Thoracic aorta (tissue), 2 donors: ENCODE data around the gene POU3F1. TPM values are rescaled to one million over a fixed set of nuclear protein-coding genes. Genes with fewer than 3 reads are reported as not detected.

Source experiments
- ATAC-seq: fragments of 150-250 bp; one replicate; pipeline ENCODE4 v1.8.0; 2017; ENCODE audit warnings: low read depth; ENCODE audit not compliant: insufficient number of reproducible peaks, low FRiP score
- DNase-seq: peaks from one replicate; pipeline ENCODE4 v3.0.0-alpha.2; 2020; ENCODE audit warnings: low spot score
- H3K27ac ChIP-seq, 2 donors: fragments of 200-600 bp; sonication (generic); 1 replicate in 1 of 2; 2 replicates in 1 of 2; pipeline ENCODE4 v1.5.1; 2016; ENCODE audit warnings: mild to moderate bottlenecking in 2 of 2, moderate library complexity in 2 of 2
- H3K27me3 ChIP-seq: fragments of 200-600 bp; sonication (generic); replicated peaks from 2 replicates; pipeline ENCODE4 v1.6.0; 2016; ENCODE audit warnings: mild to moderate bottlenecking; ENCODE audit not compliant: insufficient read depth
- H3K36me3 ChIP-seq: fragments of 200-600 bp; sonication (generic); one replicate; pipeline ENCODE4 v1.5.1; 2016
- H3K4me1 ChIP-seq, 2 donors: fragments of 200-600 bp; sonication (generic); 1 replicate in 1 of 2; 2 replicates in 1 of 2; pipeline versions ENCODE4 v1.5.1 to v1.6.0; 2016; ENCODE audit warnings: low read depth in 2 of 2, mild to moderate bottlenecking in 1 of 2; ENCODE audit not compliant: control insufficient read depth in 1 of 2
- H3K4me3 ChIP-seq: fragments of 200-600 bp; sonication (generic); 2 replicates; pipeline ENCODE4 v1.5.1; 2016; ENCODE audit warnings: mild to moderate bottlenecking
- H3K9me3 ChIP-seq: fragments of 200-600 bp; sonication (generic); 2 replicates; pipeline ENCODE4 v1.5.1; 2016
- total RNA-seq, 2 donors: library from RNA; depleted of rRNA; stranded (reverse); fragments of >200 nt; gene quantifications; one replicate each; pipeline versions ENCODE4 v1.1.0 to v1.2.3, GENCODE V29; 2016
- TF ChIP-seq, protein P1 (sequence below): fragments of 200-600 bp; sonication (generic); IDR thresholded peaks from one replicate; pipeline ENCODE4 v1.5.1; 2019; ENCODE audit warnings: antibody characterized with exemption

The POU3F1 gene
- total RNA-seq, 2 donors from 2014 or later = not detected

DNA sequence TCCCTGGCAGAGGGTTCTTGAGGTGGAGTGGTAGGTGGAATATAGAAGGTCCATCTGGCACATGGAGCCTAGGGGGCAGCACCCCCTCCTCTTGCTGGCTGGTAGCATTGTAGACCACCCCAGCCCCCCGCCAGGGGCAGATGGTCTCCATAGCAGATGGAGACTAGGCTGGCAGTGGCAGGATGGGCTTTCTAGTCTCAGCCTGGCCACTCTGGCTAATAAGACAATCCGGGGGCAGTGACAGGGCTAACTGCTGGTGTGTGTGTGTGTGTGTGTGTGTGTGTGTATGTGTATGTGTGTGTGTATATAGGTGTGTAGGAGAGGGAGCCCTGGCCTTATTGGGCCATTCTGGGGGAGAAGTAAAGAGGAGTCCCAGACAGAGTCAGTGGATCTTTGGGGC lies 17.9 kb downstream of the POU3F1 start:
- no peak overlapping the region for H3K27ac ChIP-seq
- H3K9me3 ChIP-seq = no peaks in the 10 kb centered on the region
- ATAC-seq (no peak), DNase-seq (no peak)
- no peaks in the 10 kb centered on the region for H3K27me3 ChIP-seq
- peaks cover 21% of the 10 kb centered on the region for H3K36me3 ChIP-seq
- TF ChIP-seq, protein P1, sequence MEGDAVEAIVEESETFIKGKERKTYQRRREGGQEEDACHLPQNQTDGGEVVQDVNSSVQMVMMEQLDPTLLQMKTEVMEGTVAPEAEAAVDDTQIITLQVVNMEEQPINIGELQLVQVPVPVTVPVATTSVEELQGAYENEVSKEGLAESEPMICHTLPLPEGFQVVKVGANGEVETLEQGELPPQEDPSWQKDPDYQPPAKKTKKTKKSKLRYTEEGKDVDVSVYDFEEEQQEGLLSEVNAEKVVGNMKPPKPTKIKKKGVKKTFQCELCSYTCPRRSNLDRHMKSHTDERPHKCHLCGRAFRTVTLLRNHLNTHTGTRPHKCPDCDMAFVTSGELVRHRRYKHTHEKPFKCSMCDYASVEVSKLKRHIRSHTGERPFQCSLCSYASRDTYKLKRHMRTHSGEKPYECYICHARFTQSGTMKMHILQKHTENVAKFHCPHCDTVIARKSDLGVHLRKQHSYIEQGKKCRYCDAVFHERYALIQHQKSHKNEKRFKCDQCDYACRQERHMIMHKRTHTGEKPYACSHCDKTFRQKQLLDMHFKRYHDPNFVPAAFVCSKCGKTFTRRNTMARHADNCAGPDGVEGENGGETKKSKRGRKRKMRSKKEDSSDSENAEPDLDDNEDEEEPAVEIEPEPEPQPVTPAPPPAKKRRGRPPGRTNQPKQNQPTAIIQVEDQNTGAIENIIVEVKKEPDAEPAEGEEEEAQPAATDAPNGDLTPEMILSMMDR = no peak
- no peak overlapping the region for H3K4me3 ChIP-seq
- H3K4me1 ChIP-seq = peaks cover 15 to 23% of the 10 kb centered on the region in 2 donors

DNA sequence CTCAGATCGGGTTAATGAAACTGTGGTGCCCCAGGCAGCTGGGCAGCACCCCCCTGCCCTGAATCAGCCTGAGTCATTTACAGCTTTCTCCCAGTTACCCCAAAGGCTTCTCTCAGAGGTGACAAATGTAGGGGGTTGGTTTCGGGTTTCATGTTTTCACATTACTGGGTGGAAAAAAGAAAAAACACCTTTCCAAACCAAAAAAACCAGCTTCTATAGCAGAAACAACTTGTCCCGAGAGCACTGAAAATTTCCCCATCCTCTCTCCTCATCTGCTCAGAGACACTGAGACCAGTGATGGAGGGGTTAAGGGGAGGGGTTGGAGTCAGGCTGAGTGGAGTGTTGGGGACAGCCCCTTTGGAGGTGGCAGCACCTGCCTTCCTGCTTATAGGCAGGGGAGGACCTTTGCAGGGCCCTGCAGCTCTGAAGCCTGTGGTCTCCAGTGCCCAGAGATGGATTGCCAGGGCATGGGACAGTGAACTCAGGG lies 18.4 kb downstream of the POU3F1 start:
- TF ChIP-seq, protein P1 = no peak
- no peak for ATAC-seq
- Histone ChIP-seq H3K27me3 (no peaks in the 10 kb centered on the region), H3K27ac (no peak overlapping the region), H3K36me3 (peaks cover 25% of the 10 kb centered on the region), H3K4me1 (peaks cover 15 to 23% of the 10 kb centered on the region in 2 donors), H3K9me3 (no peaks in the 10 kb centered on the region), H3K4me3 (no peak overlapping the region)
- DNase-seq = no peak

DNA sequence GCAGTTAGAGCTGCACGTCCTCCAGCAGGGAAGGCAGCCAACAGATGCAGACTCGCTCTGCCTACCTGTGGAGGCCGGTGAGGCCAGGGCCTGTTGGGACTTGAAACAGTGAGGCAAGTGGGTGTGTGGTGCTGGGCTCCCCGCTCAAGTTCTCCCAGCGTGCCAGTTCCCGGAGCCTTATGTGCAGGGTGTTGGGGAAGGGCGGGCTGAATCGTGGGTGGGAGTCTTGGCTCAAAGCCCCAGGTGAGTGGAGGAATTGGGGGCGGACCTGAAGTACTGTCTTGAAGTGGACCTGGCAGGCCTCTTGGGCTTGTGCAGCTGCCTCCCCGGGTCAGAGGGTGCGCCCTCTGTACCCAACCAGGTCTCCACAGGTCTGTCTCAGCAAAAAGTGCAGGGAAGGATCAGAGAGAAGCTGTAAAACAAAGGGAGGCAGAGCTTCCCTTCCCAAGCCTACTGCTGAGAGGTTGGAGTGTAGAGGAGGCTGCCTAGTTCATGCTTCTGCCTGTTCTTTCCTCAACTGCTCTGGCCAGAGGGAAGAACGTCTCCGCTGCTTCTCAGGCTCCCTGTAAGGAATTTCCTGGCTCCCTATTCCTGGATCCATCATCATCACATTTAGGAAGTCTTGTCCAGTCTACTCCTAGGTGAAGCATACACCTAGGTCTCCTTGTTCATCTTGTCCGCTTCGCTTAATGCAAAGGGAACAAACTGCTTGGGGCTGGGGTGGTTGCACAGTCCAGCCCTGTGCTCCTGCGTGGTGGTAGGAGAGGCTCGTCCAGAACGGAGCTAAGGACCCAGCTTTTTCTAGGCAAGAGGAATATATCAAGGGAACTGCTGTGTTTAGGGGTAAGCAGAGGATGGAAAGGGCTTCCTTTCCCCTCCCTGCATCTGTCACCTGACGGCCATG lies 19.1 kb downstream of the POU3F1 start:
- no peak for DNase-seq
- H3K4me1 ChIP-seq = peaks cover 15 to 23% of the 10 kb centered on the region in 2 donors
- no peaks in the 10 kb centered on the region for H3K27me3 ChIP-seq
- TF ChIP-seq, protein P1 = no peak
- peaks cover 32% of the 10 kb centered on the region for H3K36me3 ChIP-seq
- H3K9me3 ChIP-seq = no peaks in the 10 kb centered on the region
- no peak for ATAC-seq
- no peak overlapping the region for H3K4me3 ChIP-seq
- no peak overlapping the region for H3K27ac ChIP-seq

DNA sequence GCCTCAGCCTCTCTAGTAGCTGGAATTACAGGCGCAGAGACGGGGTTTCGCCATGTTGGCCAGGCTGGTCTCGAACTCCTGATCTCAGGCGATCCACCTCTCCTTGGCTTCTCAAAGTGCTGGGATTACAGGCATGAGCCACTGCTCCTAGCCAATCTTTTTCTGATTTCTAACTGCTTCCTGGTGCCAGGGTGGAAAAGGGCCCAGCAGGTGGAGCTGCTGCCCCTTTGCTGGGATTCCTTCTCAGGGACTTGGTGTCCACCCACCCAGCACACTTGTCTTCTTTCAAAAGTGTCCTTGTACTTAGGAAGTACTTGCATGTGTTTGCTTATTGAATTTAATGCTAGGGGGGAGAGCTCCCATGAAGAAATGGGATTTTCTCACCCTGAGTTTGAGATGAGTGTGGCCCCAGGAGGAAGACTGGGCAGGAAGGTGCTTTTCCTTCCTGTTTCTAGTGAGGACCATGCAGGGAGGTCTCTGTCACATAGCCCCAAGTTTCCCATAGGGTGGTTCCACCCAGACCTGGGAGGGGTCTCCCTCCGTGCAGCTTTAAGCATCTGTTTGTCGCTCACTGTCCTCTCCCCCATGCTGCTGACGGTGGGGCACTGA lies 19.9 kb downstream of the POU3F1 start:
- no peak overlapping the region for H3K27ac ChIP-seq
- DNase-seq (no peak), ATAC-seq (no peak)
- H3K4me3 ChIP-seq = no peak overlapping the region
- H3K36me3 ChIP-seq = peaks cover 39% of the 10 kb centered on the region
- H3K27me3 ChIP-seq = no peaks in the 10 kb centered on the region
- H3K4me1 ChIP-seq = peaks cover 15 to 23% of the 10 kb centered on the region in 2 donors
- TF ChIP-seq, protein P1 = no peak
- no peaks in the 10 kb centered on the region for H3K9me3 ChIP-seq

DNA sequence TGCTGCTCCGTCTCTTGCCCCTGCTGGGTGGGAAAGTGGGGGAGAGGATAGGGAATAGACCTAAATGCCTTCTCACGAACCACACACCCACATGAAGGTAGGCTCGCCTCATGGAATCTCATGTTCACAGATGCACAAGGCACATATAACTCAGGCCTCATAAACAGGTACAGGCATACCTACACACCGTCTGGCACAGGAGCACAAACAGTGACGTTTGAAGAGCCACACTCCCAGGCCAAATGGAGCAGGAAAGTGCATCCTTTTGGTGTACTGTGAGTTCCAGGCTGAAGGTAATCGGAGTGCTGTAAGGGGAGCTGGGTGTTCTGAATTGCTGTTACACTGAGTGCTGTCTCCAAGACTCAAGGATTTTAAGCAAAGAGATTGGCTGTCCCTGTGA lies 20.9 kb downstream of the POU3F1 start:
- TF ChIP-seq, protein P1 = no peak
- Histone ChIP-seq H3K9me3 (no peaks in the 10 kb centered on the region), H3K27ac (no peak overlapping the region), H3K4me1 (peaks cover 15 to 21% of the 10 kb centered on the region in 2 donors), H3K36me3 (peaks cover 45% of the 10 kb centered on the region), H3K27me3 (no peaks in the 10 kb centered on the region), H3K4me3 (no peak overlapping the region)
- DNase-seq = no peak
- ATAC-seq = no peak
